ENCODE measurements around the gene TMEM39A. TPM values are rescaled to one million over a fixed set of nuclear protein-coding genes. Genes with fewer than 3 reads are reported as not detected.

The TMEM39A gene
- total and polyA plus RNA-seq, 2 donors (not counting 1 experiment from before 2014, with no cell fraction given), result 8.5 to 39.9 TPM

GRCh38 chr3:119507404-119507803 lies 44.0 kb upstream of the TMEM39A start:
- ChIA-PET POLR2A (interaction anchor here (0.6 kb wide), 1 partner anchor 73 kb away, joined by 5 read pairs; no protein-coding TSS in a partner anchor), CTCF (interaction anchor here (1.2 kb wide), 1 partner anchor 52 kb away, joined by 3 read pairs; the partner anchor contains the start of gene CD80)
- H3K4me2 ChIP-seq (replicated peaks; ENCODE audit: low read depth, low read length, poor library complexity, severe bottlenecking), result no peak overlapping the region
- intact Hi-C loops (cut with micrococcal nuclease), result no loop called here
- no peak overlapping the region for H3K27ac ChIP-seq (ENCODE audit: low read length in 2 of 2)
- ATAC-seq (ENCODE audit: low read depth) (no peak), DNase-seq (no peak)
- H3K27ac Mint-ChIP-seq, result no peak overlapping the region
- H3K9me3 ChIP-seq (ENCODE audit: control extremely low read depth in 1 of 3, control insufficient read depth in 2 of 3, insufficient read depth in 1 of 3, low read length in 2 of 3), result no peaks in the 10 kb centered on the region
- H3K4me1 ChIP-seq (ENCODE audit: control insufficient read depth in 2 of 2, insufficient read depth in 2 of 2, low read length in 2 of 2), result no peaks in the 10 kb centered on the region
- H3K27me3 ChIP-seq (replicated peaks in 1 of 4; ENCODE audit: control extremely low read depth in 1 of 4, control insufficient read depth in 3 of 4, insufficient read depth in 4 of 4, low read length in 3 of 4), result no peaks in the 10 kb centered on the region
- H3K4me3 ChIP-seq (ENCODE audit: control extremely low read depth in 1 of 5, extremely low read depth in 1 of 5, insufficient read depth in 1 of 5, low read depth in 2 of 5, low read length in 4 of 5), result no peak overlapping the region
- peaks cover 11% of the 10 kb centered on the region for H3K4me1 Mint-ChIP-seq
- H4K20me1 ChIP-seq (ENCODE audit: control insufficient read depth, insufficient read depth, low read length, poor library complexity, severe bottlenecking), result no peaks in the 10 kb centered on the region
- H3K4me3 Mint-ChIP-seq, result no peak overlapping the region
- H3K9me3 Mint-ChIP-seq (ENCODE audit: insufficient read depth), result no peaks in the 10 kb centered on the region
- H3K9ac ChIP-seq (ENCODE audit: low read length), result no peak overlapping the region
- H2AFZ ChIP-seq (ENCODE audit: insufficient read depth, low read depth, low read length, poor library complexity, severe bottlenecking), result no peak overlapping the region
- no CpG with 5 or more reads among the region's 2 CpGs for WGBS (ENCODE audit: insufficient coverage)
- H3K79me2 ChIP-seq (ENCODE audit: control insufficient read depth, insufficient read depth, low read length), result peaks cover 10% of the 10 kb centered on the region
- TF ChIP-seq CTCF (IDR thresholded peaks at IDR 0.05) (no peak), EZH2 (IDR thresholded peaks at IDR 0.05; ENCODE audit: borderline replicate concordance, insufficient read depth, low read depth, low read length, poor library complexity, severe bottlenecking) (no peak)
- H3K27me3 Mint-ChIP-seq, result no peaks in the 10 kb centered on the region
- peaks cover 19 to 34% of the 10 kb centered on the region in 2 experiments for H3K36me3 ChIP-seq (replicated peaks in 1 of 2; ENCODE audit: control extremely low read depth in 1 of 2, control insufficient read depth in 1 of 2, extremely low read depth in 1 of 2, insufficient read depth in 2 of 2, low read length in 1 of 2)

GRCh38 chr3:119506631-119507030 lies 43.2 kb upstream of the TMEM39A start:
- POLR2A ChIA-PET, result no interaction called here
- H3K4me3 ChIP-seq (ENCODE audit: control extremely low read depth in 1 of 5, extremely low read depth in 1 of 5, insufficient read depth in 1 of 5, low read depth in 2 of 5, low read length in 4 of 5), result no peak overlapping the region

More at GRCh38 chr3:119506631-119507030, 43.2 kb upstream of the TMEM39A start:
- TF ChIP-seq EZH2 (IDR thresholded peaks at IDR 0.05; ENCODE audit: borderline replicate concordance, insufficient read depth, low read depth, low read length, poor library complexity, severe bottlenecking) (no peak), CTCF (IDR thresholded peaks at IDR 0.05) (no peak)
- Histone ChIP-seq H3K27me3 (replicated peaks in 1 of 4; ENCODE audit: control extremely low read depth in 1 of 4, control insufficient read depth in 3 of 4, insufficient read depth in 4 of 4, low read length in 3 of 4) (no peaks in the 10 kb centered on the region), H3K9me3 (ENCODE audit: control extremely low read depth in 1 of 3, control insufficient read depth in 2 of 3, insufficient read depth in 1 of 3, low read length in 2 of 3) (no peaks in the 10 kb centered on the region), H2AFZ (ENCODE audit: insufficient read depth, low read depth, low read length, poor library complexity, severe bottlenecking) (no peak overlapping the region), H3K36me3 (replicated peaks in 1 of 2; ENCODE audit: control extremely low read depth in 1 of 2, control insufficient read depth in 1 of 2, extremely low read depth in 1 of 2, insufficient read depth in 2 of 2, low read length in 1 of 2) (peaks cover 21 to 37% of the 10 kb centered on the region in 2 experiments), H3K4me2 (replicated peaks; ENCODE audit: low read depth, low read length, poor library complexity, severe bottlenecking) (no peak overlapping the region), H4K20me1 (ENCODE audit: control insufficient read depth, insufficient read depth, low read length, poor library complexity, severe bottlenecking) (no peaks in the 10 kb centered on the region), H3K27ac (ENCODE audit: low read length in 2 of 2) (no peak overlapping the region), H3K79me2 (ENCODE audit: control insufficient read depth, insufficient read depth, low read length) (peaks cover 15% of the 10 kb centered on the region), H3K4me1 (ENCODE audit: control insufficient read depth in 2 of 2, insufficient read depth in 2 of 2, low read length in 2 of 2) (no peaks in the 10 kb centered on the region), H3K9ac (ENCODE audit: low read length) (no peak overlapping the region)
- DNase-seq (no peak), ATAC-seq (ENCODE audit: low read depth) (no peak)
- Mint-ChIP-seq H3K27me3 (no peaks in the 10 kb centered on the region), H3K4me1 (peaks cover 12% of the 10 kb centered on the region), H3K4me3 (no peak overlapping the region), H3K27ac (no peak overlapping the region), H3K9me3 (ENCODE audit: insufficient read depth) (no peaks in the 10 kb centered on the region)
- intact Hi-C loops (cut with micrococcal nuclease), result no loop called here
- 38% methylated on average over 3 of the region's 4 CpGs for WGBS (ENCODE audit: insufficient coverage)
- CTCF ChIA-PET, result interaction anchor here (1.2 kb wide), 1 partner anchor 53 kb away, joined by 3 read pairs; the partner anchor contains the start of gene CD80
